Tibial nerve (tissue), 3 donors: ENCODE results near the gene DMD.

Experiments
- POLR2A ChIP-seq, 2 donors: fragments of 450-650 bp; IDR thresholded peaks; one replicate each; pipeline ENCODE4 v1.6.1; 2017; ENCODE audit warnings: antibody characterized with exemption in 2 of 2, mild to moderate bottlenecking in 2 of 2, moderate library complexity in 2 of 2
- TF ChIP-seq, protein P1 (sequence below), 5 experiments: fragments of 200-600 bp in 3 of 5; fragments of 450-650 bp in 2 of 5; sonication (generic) in 3 of 5; IDR thresholded peaks; one replicate each; pipeline ENCODE4 v1.5.1; 2016 to 2019; ENCODE audit warnings: antibody characterized with exemption in 5 of 5, mild to moderate bottlenecking in 3 of 5, moderate library complexity in 2 of 5

DNA sequence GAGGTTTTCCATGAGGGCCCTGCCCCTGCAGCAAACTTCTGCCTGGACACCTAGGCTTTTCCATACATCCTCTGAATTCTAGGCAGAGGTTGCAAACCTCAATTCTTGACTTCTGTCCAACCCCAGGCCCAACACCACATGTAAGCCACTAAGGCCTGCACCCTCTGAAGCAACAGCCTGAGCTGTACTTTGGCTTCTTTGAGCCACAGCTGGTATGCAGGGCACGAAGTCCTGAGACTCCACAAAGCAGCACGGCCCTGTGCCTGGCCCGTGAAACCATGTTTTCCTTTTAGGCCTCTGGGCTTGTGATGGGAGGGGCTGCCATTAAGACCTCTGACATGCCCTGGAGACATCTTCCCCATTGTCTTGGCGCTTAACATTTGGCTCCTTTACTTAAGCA lies 1411.1 kb downstream of the DMD start:
- TF ChIP-seq, protein P1, sequence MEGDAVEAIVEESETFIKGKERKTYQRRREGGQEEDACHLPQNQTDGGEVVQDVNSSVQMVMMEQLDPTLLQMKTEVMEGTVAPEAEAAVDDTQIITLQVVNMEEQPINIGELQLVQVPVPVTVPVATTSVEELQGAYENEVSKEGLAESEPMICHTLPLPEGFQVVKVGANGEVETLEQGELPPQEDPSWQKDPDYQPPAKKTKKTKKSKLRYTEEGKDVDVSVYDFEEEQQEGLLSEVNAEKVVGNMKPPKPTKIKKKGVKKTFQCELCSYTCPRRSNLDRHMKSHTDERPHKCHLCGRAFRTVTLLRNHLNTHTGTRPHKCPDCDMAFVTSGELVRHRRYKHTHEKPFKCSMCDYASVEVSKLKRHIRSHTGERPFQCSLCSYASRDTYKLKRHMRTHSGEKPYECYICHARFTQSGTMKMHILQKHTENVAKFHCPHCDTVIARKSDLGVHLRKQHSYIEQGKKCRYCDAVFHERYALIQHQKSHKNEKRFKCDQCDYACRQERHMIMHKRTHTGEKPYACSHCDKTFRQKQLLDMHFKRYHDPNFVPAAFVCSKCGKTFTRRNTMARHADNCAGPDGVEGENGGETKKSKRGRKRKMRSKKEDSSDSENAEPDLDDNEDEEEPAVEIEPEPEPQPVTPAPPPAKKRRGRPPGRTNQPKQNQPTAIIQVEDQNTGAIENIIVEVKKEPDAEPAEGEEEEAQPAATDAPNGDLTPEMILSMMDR (IDR thresholded peaks at IDR 0.05), result no peak
- TF ChIP-seq POLR2A (IDR thresholded peaks at IDR 0.05), result no peak
